ENCODE data around the gene CCDC34. TPM values are rescaled to one million over a fixed set of nuclear protein-coding genes. Genes with fewer than 3 reads are reported as not detected.

Gene CCDC34
- total RNA-seq, 1 donor from 2014 or later: 5.9 TPM

- DNase-seq: no peak
Measured at GRCh38 chr11:27290261-27291050, 72.6 kb downstream of the CCDC34 start.

Other genes with a start within 250 kb of the CCDC34 start
- gene LGR4, start 109.6 kb upstream of the CCDC34 start, total RNA-seq: 19.0 TPM
- gene LIN7C, start 143.6 kb upstream of the CCDC34 start, total RNA-seq: 283 TPM

Measured in occipital lobe (tissue), 2 donors.